Left cardiac atrium (tissue), 4 donors: Measurements from ENCODE around the gene FKRP. TPM values are rescaled to one million over a fixed set of nuclear protein-coding genes. Genes with fewer than 3 reads are reported as not detected.
"Not testable (repeated sequence)": the region's sequence is repeated elsewhere in the genome, so short reads cannot be mapped to it uniquely, and the experiment has no call there.

ENCODE experiments used
- ATAC-seq, 2 donors: fragments of 200-7000 bp; cut with Tn5 transposase; one replicate each; pipeline ENCODE4 v1.9.1; 2020; ENCODE audit warnings: mild to moderate bottlenecking in 2 of 2, moderate library complexity in 2 of 2
- DNase-seq: peaks from one replicate; pipeline ENCODE4 v3.0.0-alpha.2; 2020
- intact Hi-C, 2 donors: fragments of 100-400 bp; cut with DNase I; formaldehyde crosslinking; loops; one replicate each; pipeline versions ENCODE4 v1.14.1 to v1.15.1; 2022 to 2023
- total RNA-seq, 2 donors: library from RNA; stranded (reverse); fragmentation: NEBNext Ultra II Directional; extraction: Animal tissue kit (Norgen Biotek cat#: 25700); gene quantifications; one replicate each; pipeline ENCODE4 v1.2.1, GENCODE V29; 2021
- donor health status: DM: no; HTN: yes; CAD: no.
- donor health status: DM: no; HTN: yes; CAD: no; lungs with severe emphysema.
- donor health status: DM: yes; HTN: yes; CAD: no.
- donor health status: Dilated cardiomyopathy.

The FKRP gene
- total RNA-seq, 2 donors from 2014 or later, result 12.4 to 17.3 TPM

GRCh38 chr19:46746281-46747057 lies 612 bp downstream of the FKRP start, which contains the start of gene STRN4:
Gene STRN4 (minus strand): TSS chr19:46746450. CDS start chr19:46746430, 20 bp downstream.
- intact Hi-C loops, result no loop called here
- DNase-seq, result peak; percentile 58
- ATAC-seq, result peak; percentile 74 to 88

- peak; percentile 75 for DNase-seq
- ATAC-seq, result no peak
- intact Hi-C loops, result no loop called here
Measured at GRCh38 chr19:46748325-46749109, 2.7 kb downstream of the FKRP start.

- ATAC-seq (no peak), DNase-seq (no peak)
- intact Hi-C loops, result loop anchor here in 1 of 2 donors (10.0 kb wide), 1 partner anchor 241 kb away; no protein-coding TSS in a partner anchor
Measured at GRCh38 chr19:46753420-46754155, 7.7 kb downstream of the FKRP start.

GRCh38 chr19:46755077-46755852 lies 9.4 kb downstream of the FKRP start:
- intact Hi-C loops, result loop anchor here in 1 of 2 donors (10.0 kb wide), 1 partner anchor 240 kb away; no protein-coding TSS in a partner anchor
- ATAC-seq (peak; percentile 18 to 24), DNase-seq (peak; percentile 43)

GRCh38 chr19:46755853-46756543 lies 10.1 kb downstream of the FKRP start:
- ATAC-seq, result no peak
- DNase-seq, result no peak
- intact Hi-C loops, result loop anchor here (2.0 to 10.0 kb wide), 2 partner anchors 85 to 239 kb away; no protein-coding TSS in a partner anchor

- DNase-seq, result peak; percentile 26
Measured at GRCh38 chr19:46756544-46756888, 10.7 kb downstream of the FKRP start.

GRCh38 chr19:46759206-46759605 lies 13.3 kb downstream of the FKRP start:
- DNase-seq (no peak), ATAC-seq (no peak)
- intact Hi-C loops, result loop anchor here in 1 of 2 donors (10.0 kb wide), 1 partner anchor 236 kb away; no protein-coding TSS in a partner anchor

More at GRCh38 chr19:46756544-46756888, 10.7 kb downstream of the FKRP start:
- intact Hi-C loops, result loop anchor here (2.0 to 10.0 kb wide), 2 partner anchors 84 to 238 kb away; no protein-coding TSS in a partner anchor
- no peak for ATAC-seq

- ATAC-seq (peak in 1 of 2 donors; percentile 32), DNase-seq (no peak)
- intact Hi-C loops, result loop anchor here in 1 of 2 donors (5.0 to 10.0 kb wide), 2 partner anchors 62 to 235 kb away; no protein-coding TSS in a partner anchor
Measured at GRCh38 chr19:46759817-46760333, 14.0 kb downstream of the FKRP start.

- ATAC-seq (no peak), DNase-seq (no peak)
- intact Hi-C loops, result loop anchor here in 1 of 2 donors (5.0 kb wide), 1 partner anchor 62 kb away; no protein-coding TSS in a partner anchor
Measured at GRCh38 chr19:46760363-46760762, 14.5 kb downstream of the FKRP start.

GRCh38 chr19:46760897-46761296 lies 15.0 kb downstream of the FKRP start:
- ATAC-seq, DNase-seq: not testable (repeated sequence)
- intact Hi-C loops, result loop anchor here in 1 of 2 donors (5.0 kb wide), 1 partner anchor 61 kb away; no protein-coding TSS in a partner anchor

- ATAC-seq (no peak), DNase-seq (no peak)
- intact Hi-C loops, result loop anchor here in 1 of 2 donors (5.0 kb wide), 1 partner anchor 61 kb away; no protein-coding TSS in a partner anchor
Measured at GRCh38 chr19:46761418-46761831, 15.6 kb downstream of the FKRP start.

- DNase-seq (no peak), ATAC-seq (no peak)
- intact Hi-C loops, result loop anchor here in 1 of 2 donors (5.0 kb wide), 1 partner anchor 60 kb away; no protein-coding TSS in a partner anchor
Measured at GRCh38 chr19:46762245-46762890, 16.5 kb downstream of the FKRP start.

GRCh38 chr19:46764817-46765291 lies 19.0 kb downstream of the FKRP start:
- intact Hi-C loops, result loop anchor here in 1 of 2 donors (5.0 kb wide), 1 partner anchor 57 kb away; no protein-coding TSS in a partner anchor
- DNase-seq (no peak), ATAC-seq (peak; percentile 41 to 42)

GRCh38 chr19:46766569-46767317 lies 20.9 kb downstream of the FKRP start:
- DNase-seq, result peak; percentile 35
- peak; percentile 54 to 55 for ATAC-seq
- intact Hi-C loops, result no loop called here

- ATAC-seq, intact Hi-C loops, DNase-seq: not testable (repeated sequence)
Measured at GRCh38 chr19:46768746-46769145, 22.9 kb downstream of the FKRP start.
